Measurements from ENCODE around the gene AAMP.

Gene AAMP

DNA sequence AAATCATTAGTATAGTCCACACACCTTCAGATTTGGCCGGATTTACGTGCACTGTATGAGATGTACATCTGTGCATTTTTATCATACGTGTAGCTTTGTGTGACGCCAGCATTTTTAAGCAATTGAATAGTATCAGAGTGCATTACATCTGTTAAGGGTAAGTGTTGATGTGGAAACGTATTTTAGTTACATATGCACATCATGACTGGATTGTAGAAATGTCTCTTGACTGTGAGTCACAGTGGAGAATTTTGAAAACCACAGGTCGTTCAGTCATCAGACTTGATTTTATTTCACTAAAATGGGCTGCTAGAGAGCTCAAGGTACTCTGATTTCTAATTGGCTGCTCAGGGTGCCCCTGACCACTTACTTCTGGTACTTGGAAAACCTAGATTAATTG lies 14.5 kb downstream of the AAMP start:
- Histone ChIP-seq H2AFZ (ENCODE audit: insufficient read depth, low read length, poor library complexity) (no peak overlapping the region), H4K8ac (ENCODE audit: low read depth, low read length) (no peak overlapping the region), H3K4ac (ENCODE audit: low read depth, low read length) (no peak overlapping the region), H3K18ac (ENCODE audit: low read length) (no peak overlapping the region), H3K14ac (ENCODE audit: low read length) (no peak overlapping the region), H3K23ac (ENCODE audit: low read length) (no peak overlapping the region), H2BK120ac (ENCODE audit: insufficient read depth, low read length, poor library complexity) (no peak overlapping the region), H3K9ac (ENCODE audit: low read length) (no peak overlapping the region), H3K4me1 (ENCODE audit: control insufficient read depth in 1 of 2, insufficient read depth in 2 of 2, low read length in 2 of 2) (peaks cover 20 to 23% of the 10 kb centered on the region in 2 experiments), H3K36me3 (ENCODE audit: control insufficient read depth in 1 of 2, insufficient read depth in 2 of 2, low read length in 2 of 2) (peaks cover 46 to 55% of the 10 kb centered on the region in 2 experiments), H3K79me1 (ENCODE audit: low read length) (peaks cover 11% of the 10 kb centered on the region), H2AK5ac (ENCODE audit: low read length) (no peak overlapping the region), H3K4me2 (ENCODE audit: low read length) (no peak overlapping the region), H3K27me3 (ENCODE audit: insufficient read depth, low read length) (no peaks in the 10 kb centered on the region), H2BK5ac (ENCODE audit: low read depth, low read length, poor library complexity) (no peak overlapping the region), H4K91ac (ENCODE audit: low read depth, low read length) (no peak overlapping the region), H3K9me3 (ENCODE audit: insufficient read depth, low read depth, low read length) (no peaks in the 10 kb centered on the region), H3K27ac (ENCODE audit: low read depth, low read length) (no peak overlapping the region), H2BK12ac (ENCODE audit: low read length) (no peak overlapping the region), H3K4me3 (ENCODE audit: low read depth, low read length) (no peak overlapping the region), H4K12ac (ENCODE audit: low read depth, low read length) (no peak overlapping the region), H3K79me2 (ENCODE audit: control insufficient read depth, insufficient read depth, low read length, poor library complexity) (no peaks in the 10 kb centered on the region)
- peak; percentile 63 to 92 for DNase-seq
- WGBS (ENCODE audit: extremely low coverage, insufficient coverage, insufficient read length): no CpG with 5 or more reads among the region's 6 CpGs

- H3K9me3 ChIP-seq (ENCODE audit: insufficient read depth, low read depth, low read length): no peaks in the 10 kb centered on the region
- no peak overlapping the region for H4K91ac ChIP-seq (ENCODE audit: low read depth, low read length)
- no peak overlapping the region for H2BK120ac ChIP-seq (ENCODE audit: insufficient read depth, low read length, poor library complexity)
- no peak overlapping the region for H2BK12ac ChIP-seq (ENCODE audit: low read length)
- no peak overlapping the region for H3K23ac ChIP-seq (ENCODE audit: low read length)
- H3K4me3 ChIP-seq (ENCODE audit: low read depth, low read length): no peak overlapping the region
- no peak overlapping the region for H3K18ac ChIP-seq (ENCODE audit: low read length)
- peak in 1 of 2 donors; percentile 35 for DNase-seq
- H2AFZ ChIP-seq (ENCODE audit: insufficient read depth, low read length, poor library complexity): no peak overlapping the region
- H3K27me3 ChIP-seq (ENCODE audit: insufficient read depth, low read length): no peaks in the 10 kb centered on the region
- H3K9ac ChIP-seq (ENCODE audit: low read length): no peak overlapping the region
- H4K8ac ChIP-seq (ENCODE audit: low read depth, low read length): no peak overlapping the region
- no peak overlapping the region for H3K14ac ChIP-seq (ENCODE audit: low read length)
- no peak overlapping the region for H3K4me2 ChIP-seq (ENCODE audit: low read length)
- WGBS (ENCODE audit: extremely low coverage, insufficient coverage, insufficient read length): no CpG with 5 or more reads among the region's 5 CpGs
- no peaks in the 10 kb centered on the region for H3K79me1 ChIP-seq (ENCODE audit: low read length)
- H3K4me1 ChIP-seq (ENCODE audit: control insufficient read depth in 1 of 2, insufficient read depth in 2 of 2, low read length in 2 of 2): peaks cover 2 to 4% of the 10 kb centered on the region in 2 experiments
- peaks cover 65 to 77% of the 10 kb centered on the region in 2 experiments for H3K36me3 ChIP-seq (ENCODE audit: control insufficient read depth in 1 of 2, insufficient read depth in 2 of 2, low read length in 2 of 2)
- H3K4ac ChIP-seq (ENCODE audit: low read depth, low read length): no peak overlapping the region
- H3K27ac ChIP-seq (ENCODE audit: low read depth, low read length): no peak overlapping the region
- no peak overlapping the region for H2BK5ac ChIP-seq (ENCODE audit: low read depth, low read length, poor library complexity)
- no peak overlapping the region for H4K12ac ChIP-seq (ENCODE audit: low read depth, low read length)
- no peaks in the 10 kb centered on the region for H3K79me2 ChIP-seq (ENCODE audit: control insufficient read depth, insufficient read depth, low read length, poor library complexity)
- no peak overlapping the region for H2AK5ac ChIP-seq (ENCODE audit: low read length)
Observed at GRCh38 chr2:218253232-218253625, 16.7 kb downstream of the AAMP start.

GRCh38 chr2:218252509-218253231 lies 17.3 kb downstream of the AAMP start:
- Histone ChIP-seq H3K14ac (ENCODE audit: low read length) (no peak overlapping the region), H4K8ac (ENCODE audit: low read depth, low read length) (no peak overlapping the region), H3K18ac (ENCODE audit: low read length) (no peak overlapping the region), H3K4me1 (ENCODE audit: control insufficient read depth in 1 of 2, insufficient read depth in 2 of 2, low read length in 2 of 2) (peaks cover 2 to 4% of the 10 kb centered on the region in 2 experiments), H3K4ac (ENCODE audit: low read depth, low read length) (no peak overlapping the region), H2AK5ac (ENCODE audit: low read length) (no peak overlapping the region), H3K79me1 (ENCODE audit: low read length) (no peaks in the 10 kb centered on the region), H3K27me3 (ENCODE audit: insufficient read depth, low read length) (no peaks in the 10 kb centered on the region), H3K4me3 (ENCODE audit: low read depth, low read length) (no peak overlapping the region), H3K27ac (ENCODE audit: low read depth, low read length) (no peak overlapping the region), H3K79me2 (ENCODE audit: control insufficient read depth, insufficient read depth, low read length, poor library complexity) (no peaks in the 10 kb centered on the region), H3K4me2 (ENCODE audit: low read length) (no peak overlapping the region), H4K12ac (ENCODE audit: low read depth, low read length) (no peak overlapping the region), H3K9ac (ENCODE audit: low read length) (no peak overlapping the region), H3K23ac (ENCODE audit: low read length) (no peak overlapping the region), H2AFZ (ENCODE audit: insufficient read depth, low read length, poor library complexity) (no peak overlapping the region), H2BK5ac (ENCODE audit: low read depth, low read length, poor library complexity) (no peak overlapping the region), H2BK12ac (ENCODE audit: low read length) (no peak overlapping the region), H3K9me3 (ENCODE audit: insufficient read depth, low read depth, low read length) (no peaks in the 10 kb centered on the region), H3K36me3 (ENCODE audit: control insufficient read depth in 1 of 2, insufficient read depth in 2 of 2, low read length in 2 of 2) (peaks cover 69 to 83% of the 10 kb centered on the region in 2 experiments), H4K91ac (ENCODE audit: low read depth, low read length) (no peak overlapping the region), H2BK120ac (ENCODE audit: insufficient read depth, low read length, poor library complexity) (no peak overlapping the region)
- WGBS (ENCODE audit: extremely low coverage, insufficient coverage, insufficient read length): no CpG with 5 or more reads among the region's 7 CpGs
- no peak for DNase-seq

DNA sequence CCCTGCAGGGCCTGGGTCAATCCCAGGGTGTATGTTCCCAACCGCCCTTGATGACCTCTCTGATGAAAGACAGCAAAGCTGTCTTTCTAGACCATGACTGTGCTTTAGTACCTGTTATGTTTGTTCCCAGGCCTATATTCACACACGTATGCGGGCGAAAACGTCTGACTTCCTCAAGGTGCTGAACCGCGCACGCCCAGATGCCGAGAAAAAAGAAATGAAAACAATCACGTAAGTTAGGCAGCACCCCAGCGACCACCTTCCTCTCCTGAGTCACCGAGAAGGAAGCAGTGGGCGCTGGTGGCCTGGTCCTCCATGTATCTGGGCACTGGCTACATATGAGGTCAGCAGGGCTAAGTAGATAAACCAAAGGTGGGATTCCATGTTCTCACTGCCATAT lies 20.2 kb downstream of the AAMP start:
- Histone ChIP-seq H3K36me3 (ENCODE audit: control insufficient read depth in 1 of 2, insufficient read depth in 2 of 2, low read length in 2 of 2) (peaks cover 80 to 94% of the 10 kb centered on the region in 2 experiments), H2BK120ac (ENCODE audit: insufficient read depth, low read length, poor library complexity) (no peak overlapping the region), H3K27me3 (ENCODE audit: insufficient read depth, low read length) (no peaks in the 10 kb centered on the region), H3K79me2 (ENCODE audit: control insufficient read depth, insufficient read depth, low read length, poor library complexity) (no peaks in the 10 kb centered on the region), H3K4me3 (ENCODE audit: low read depth, low read length) (no peak overlapping the region), H3K9me3 (ENCODE audit: insufficient read depth, low read depth, low read length) (no peaks in the 10 kb centered on the region), H3K18ac (ENCODE audit: low read length) (no peak overlapping the region), H3K27ac (ENCODE audit: low read depth, low read length) (no peak overlapping the region), H3K9ac (ENCODE audit: low read length) (no peak overlapping the region), H2BK12ac (ENCODE audit: low read length) (no peak overlapping the region), H2AFZ (ENCODE audit: insufficient read depth, low read length, poor library complexity) (no peak overlapping the region), H3K23ac (ENCODE audit: low read length) (no peak overlapping the region), H4K91ac (ENCODE audit: low read depth, low read length) (no peak overlapping the region), H3K4me1 (ENCODE audit: control insufficient read depth in 1 of 2, insufficient read depth in 2 of 2, low read length in 2 of 2) (no peaks in the 10 kb centered on the region), H4K12ac (ENCODE audit: low read depth, low read length) (no peak overlapping the region), H2AK5ac (ENCODE audit: low read length) (no peak overlapping the region), H3K4ac (ENCODE audit: low read depth, low read length) (no peak overlapping the region), H2BK5ac (ENCODE audit: low read depth, low read length, poor library complexity) (no peak overlapping the region), H3K79me1 (ENCODE audit: low read length) (no peaks in the 10 kb centered on the region), H3K4me2 (ENCODE audit: low read length) (no peak overlapping the region), H4K8ac (ENCODE audit: low read depth, low read length) (no peak overlapping the region), H3K14ac (ENCODE audit: low read length) (no peak overlapping the region)
- DNase-seq: no peak
- WGBS (ENCODE audit: extremely low coverage, insufficient coverage, insufficient read length): no CpG with 5 or more reads among the region's 13 CpGs

Measured in trophoblast cell (in vitro differentiated cells and primary cell).